HG03520 (cell line): ENCODE measurements around the gene RBP5.

ENCODE experiments used
- ATAC-seq: cut with Tn5 transposase; IDR thresholded peaks from one replicate; pipeline ENCODE4 v1.9.1; 2021; ENCODE audit warnings: mild to moderate bottlenecking, moderate library complexity; ENCODE audit not compliant: unreplicated experiment

The RBP5 gene

DNA sequence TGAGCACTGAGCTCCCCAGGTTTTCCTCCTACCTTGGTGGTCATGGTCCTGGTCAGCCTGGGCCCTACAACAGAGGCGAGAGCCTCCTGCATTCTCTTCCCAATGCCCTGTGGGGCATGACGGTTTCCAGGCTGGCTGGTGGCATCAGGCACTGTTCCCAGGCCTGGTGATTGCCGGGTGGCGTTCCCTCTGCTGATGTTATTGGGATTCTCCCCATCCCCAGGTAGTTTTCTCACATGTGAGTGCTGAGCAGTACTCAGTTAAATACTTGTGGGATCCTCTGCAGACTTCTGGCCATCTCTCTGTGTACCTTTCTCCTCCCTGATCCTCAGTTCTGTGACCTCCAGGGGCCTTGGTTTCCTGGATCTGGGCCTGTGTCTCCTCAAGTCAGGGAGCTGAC is 52.2 kb downstream of the RBP5 start:
- ATAC-seq = no peak

DNA sequence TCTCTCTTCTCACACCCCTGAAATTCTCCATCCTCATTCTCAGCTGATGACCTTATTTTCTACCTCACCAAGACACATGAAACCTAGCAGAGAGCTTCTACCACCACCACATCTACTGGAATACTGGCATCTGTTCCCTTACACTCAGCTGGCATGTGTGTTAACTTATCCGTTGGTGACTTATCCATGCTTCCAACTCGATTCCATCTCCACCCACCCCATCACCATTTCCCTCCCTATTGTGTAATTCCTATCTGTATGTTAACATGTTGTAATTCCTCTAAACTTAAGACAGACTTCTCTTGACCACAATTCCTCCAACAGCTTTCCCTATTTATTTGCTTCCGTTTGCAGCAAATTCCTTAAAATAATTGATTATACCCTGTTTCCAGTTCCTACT is 52.8 kb downstream of the RBP5 start:
- no peak for ATAC-seq

DNA sequence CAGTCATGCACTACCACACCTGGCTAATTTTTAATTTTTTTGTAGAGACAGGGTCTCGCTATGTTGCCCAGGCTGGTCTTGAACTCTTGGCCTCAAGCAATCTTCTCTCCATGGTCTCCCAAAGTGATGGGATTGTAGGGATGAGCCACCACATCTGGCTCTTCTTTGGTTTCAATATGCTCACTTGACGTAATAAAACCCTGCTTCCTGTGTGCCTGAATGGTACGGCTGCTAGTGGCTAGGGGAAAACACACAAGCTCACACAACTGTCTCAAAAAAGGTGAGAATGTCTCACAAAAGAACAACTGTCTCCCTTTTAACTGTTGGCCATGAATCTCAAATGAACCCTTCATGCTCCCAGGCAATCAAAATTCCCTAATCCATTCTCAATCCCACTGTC is 53.2 kb downstream of the RBP5 start:
- no peak for ATAC-seq

DNA sequence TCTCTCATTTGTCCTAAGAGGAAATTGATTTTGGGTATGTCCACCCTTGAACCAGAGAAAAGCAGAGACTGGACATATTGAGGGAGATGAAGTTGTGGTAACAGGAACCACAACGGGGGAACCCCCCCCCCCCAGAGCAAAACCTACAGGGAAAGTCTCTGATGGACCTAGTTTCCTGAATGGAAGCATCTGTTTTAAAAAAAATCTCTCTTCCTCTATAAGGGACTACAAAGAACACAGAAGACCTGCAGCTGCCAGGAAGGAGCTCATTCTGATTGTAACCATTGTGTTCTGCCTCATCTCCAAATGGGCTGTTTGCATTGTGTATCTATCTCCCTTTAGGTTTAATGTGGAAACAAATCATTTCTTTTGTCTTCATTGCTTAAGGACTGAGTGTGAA is 54.7 kb downstream of the RBP5 start:
- ATAC-seq = no peak
